H1 (cell line): ENCODE data around the gene PAX7. TPM values are rescaled to one million over a fixed set of nuclear protein-coding genes. Genes with fewer than 3 reads are reported as not detected.

ENCODE experiments used
- CBX8 ChIP-seq: fragments of 300-800, 300-1000 bp; sonication (generic); IDR thresholded peaks from 2 replicates; pipeline ENCODE4 v1.7.1; 2016; ENCODE audit warnings: low read depth, low read length, borderline replicate concordance
- EGR1 ChIP-seq: IDR thresholded peaks from 2 replicates; pipeline ENCODE4 v1.6.1; 2011; ENCODE audit warnings: low read depth, low read length, borderline replicate concordance
- KDM4A ChIP-seq: IDR thresholded peaks from one replicate; pipeline ENCODE4 v1.7.1; 2012; ENCODE audit warnings: low read depth, mild to moderate bottlenecking, moderate library complexity, low read length, inconsistent platforms; ENCODE audit not compliant: severe bottlenecking
- polyA plus RNA-seq, 7 experiments: library from polyadenylated mRNA; depleted of rRNA in 3 of 7; stranded (reverse) in 5 of 7; unstranded in 2 of 7; fragments of >200 nt in 5 of 7; fragments of 200-250 nt in 2 of 7; gene quantifications; 1 replicate in 5 of 7; 2 replicates in 1 of 7; 4 replicates in 1 of 7; pipeline versions ENCODE4 v1.2.1 to v1.2.3, GENCODE V29; 2011 to 2013; ENCODE audit warnings: missing spikeins in 2 of 7, mixed read lengths in 2 of 7
- total RNA-seq: library from RNA; stranded (reverse); fragmentation: NEBNext Ultra II Directional; extraction: Animal tissue kit (Norgen Biotek cat#: 25700); gene quantifications from 2 replicates; pipeline ENCODE4 v1.2.1, GENCODE V29; 2021

PAX7 gene
- total and polyA plus RNA-seq, 2 of the 8 experiments (the other 6 are each of a cell fraction or from before 2014, with no cell fraction given), result not detected

DNA sequence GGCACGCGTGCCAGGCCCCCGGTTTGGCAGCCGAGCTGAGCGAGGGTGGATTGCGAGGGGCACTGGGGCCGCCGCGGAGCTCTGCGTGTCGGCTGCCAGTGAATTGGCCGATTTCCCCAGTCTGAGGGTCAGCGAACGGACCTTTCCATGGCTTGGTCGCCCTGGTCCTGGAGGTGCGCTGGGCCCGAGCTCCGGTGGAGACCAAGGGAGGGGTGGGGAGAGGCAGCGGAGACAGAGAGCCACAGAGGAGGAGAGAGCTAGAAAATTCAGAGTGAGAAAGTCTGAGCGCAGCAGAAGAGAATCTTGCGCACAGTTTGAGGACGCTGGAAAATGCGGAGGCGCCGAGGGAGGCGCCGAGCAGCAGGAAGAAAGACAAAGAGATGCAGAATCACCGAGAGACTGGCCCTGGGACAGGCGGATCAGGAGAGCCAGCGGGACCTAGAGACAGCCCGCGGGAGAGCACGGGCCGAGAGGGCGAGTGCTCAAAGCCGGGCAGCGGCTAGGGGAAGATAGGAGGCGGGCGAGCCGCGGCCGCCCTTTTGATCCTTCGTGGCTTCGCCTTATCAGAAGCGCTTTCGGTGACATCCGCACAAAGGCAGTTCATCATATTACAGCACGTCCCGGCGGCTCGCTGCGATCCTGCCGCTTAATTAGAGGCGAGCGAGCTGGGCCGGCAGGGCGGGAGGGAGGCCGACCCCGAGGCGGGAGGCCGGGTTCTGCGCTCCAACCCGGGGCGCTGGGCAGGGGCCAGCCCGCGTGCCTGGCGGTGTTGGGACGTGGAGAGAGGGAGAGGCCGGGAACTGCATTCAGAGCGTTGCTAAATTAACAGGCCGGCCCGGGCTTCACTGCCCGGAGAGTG, 12.7 kb downstream of the PAX7 start (continued):
- TF ChIP-seq KDM4A (peak; percentile 46), CBX8 (0 out of 2 replicates have a peak, but pooled peaks have one; percentile 61), EGR1 (0 out of 2 replicates have a peak, but pooled peaks have one; percentile 23)
